Activated T-cell treated with anti-CD3 and anti-CD28 coated beads, Interleukin-2, amount 50 U/mL, for 48 hours (primary cell): ENCODE measurements around the gene BCAS1.
A peak's percentile ranks its signal among the peaks of the same experiment; 100 is the strongest.

Experiments
- DNase-seq, 2 experiments: peaks; one replicate each; pipeline ENCODE4 v3.0.0-alpha.2; 2020

Gene BCAS1

GRCh38 chr20:54103067-54103761 lies 32.8 kb upstream of the BCAS1 start:
- peak; percentile 84 to 86 for DNase-seq

- DNase-seq: no peak
Observed at GRCh38 chr20:54102543-54102942, 32.1 kb upstream of the BCAS1 start.

- DNase-seq: no peak
Observed at GRCh38 chr20:54100563-54100962, 30.2 kb upstream of the BCAS1 start.

GRCh38 chr20:54099894-54100293 lies 29.5 kb upstream of the BCAS1 start:
- no peak for DNase-seq

- no peak for DNase-seq
Observed at GRCh38 chr20:54098047-54098446, 27.7 kb upstream of the BCAS1 start.

- DNase-seq: no peak
Observed at GRCh38 chr20:54097236-54097529, 26.8 kb upstream of the BCAS1 start.

GRCh38 chr20:54095824-54096223 lies 25.4 kb upstream of the BCAS1 start:
- DNase-seq: no peak

- no peak for DNase-seq
Observed at GRCh38 chr20:54094268-54094580, 23.8 kb upstream of the BCAS1 start.

GRCh38 chr20:54093423-54094267 lies 23.3 kb upstream of the BCAS1 start:
- DNase-seq: no peak

GRCh38 chr20:54092021-54092420 lies 21.6 kb upstream of the BCAS1 start:
- no peak for DNase-seq

- no peak for DNase-seq
Observed at GRCh38 chr20:54091120-54091480, 20.7 kb upstream of the BCAS1 start.

- no peak for DNase-seq
Observed at GRCh38 chr20:54090230-54091119, 20.1 kb upstream of the BCAS1 start.

GRCh38 chr20:54088430-54088829 lies 18.0 kb upstream of the BCAS1 start:
- no peak for DNase-seq

- no peak for DNase-seq
Observed at GRCh38 chr20:54086507-54087039, 16.2 kb upstream of the BCAS1 start.

GRCh38 chr20:54085910-54086309 lies 15.5 kb upstream of the BCAS1 start:
- no peak for DNase-seq

- no peak for DNase-seq
Observed at GRCh38 chr20:54085425-54085824, 15.0 kb upstream of the BCAS1 start.

GRCh38 chr20:54084727-54085388 lies 14.5 kb upstream of the BCAS1 start:
- no peak for DNase-seq

- DNase-seq: no peak
Observed at GRCh38 chr20:54084193-54084592, 13.8 kb upstream of the BCAS1 start.

- DNase-seq: no peak
Observed at GRCh38 chr20:54083459-54083858, 13.1 kb upstream of the BCAS1 start.

GRCh38 chr20:54082100-54082499 lies 11.7 kb upstream of the BCAS1 start:
- no peak for DNase-seq

- DNase-seq: no peak
Observed at GRCh38 chr20:54079652-54080051, 9.3 kb upstream of the BCAS1 start.

- DNase-seq: peak; percentile 24 to 37
Observed at GRCh38 chr20:54078296-54078984, 8.0 kb upstream of the BCAS1 start.
